HTR-8/SVneo (cell line): ENCODE data around the gene CPLANE1.

ENCODE experiments used
- DNase-seq: peaks from one replicate; pipeline ENCODE4 v3.0.0; 2011; ENCODE audit warnings: low spot score, mixed read lengths; ENCODE audit not compliant: insufficient read length
- FAIRE-seq: peaks from 2 replicates; lab custom pipeline; 2011; peaks lifted over from hg19 to GRCh38; lab: Jason Lieb, UNC

CPLANE1 gene

GRCh38 chr5:37211661-37212060 lies 37.5 kb downstream of the CPLANE1 start:
- no peak for DNase-seq
- FAIRE-seq = peak; percentile 85

- FAIRE-seq = peak; percentile 38
- DNase-seq = no peak
Observed at GRCh38 chr5:37208883-37209797, 40.0 kb downstream of the CPLANE1 start.

GRCh38 chr5:37207802-37208201 lies 41.4 kb downstream of the CPLANE1 start:
- no peak for FAIRE-seq
- DNase-seq = no peak

GRCh38 chr5:37206736-37207135 lies 42.4 kb downstream of the CPLANE1 start:
- DNase-seq (no peak), FAIRE-seq (no peak)

- DNase-seq (no peak), FAIRE-seq (no peak)
Observed at GRCh38 chr5:37198842-37199241, 50.3 kb downstream of the CPLANE1 start.

- FAIRE-seq (no peak), DNase-seq (no peak)
Observed at GRCh38 chr5:37198061-37198460, 51.1 kb downstream of the CPLANE1 start.

GRCh38 chr5:37197340-37198050 lies 51.7 kb downstream of the CPLANE1 start:
- peak; percentile 42 for FAIRE-seq
- no peak for DNase-seq

GRCh38 chr5:37190592-37190991 lies 58.6 kb downstream of the CPLANE1 start:
- peak; percentile 9 for FAIRE-seq
- DNase-seq = no peak

GRCh38 chr5:37189355-37189754 lies 59.8 kb downstream of the CPLANE1 start:
- FAIRE-seq (no peak), DNase-seq (no peak)

GRCh38 chr5:37187465-37187977 lies 61.7 kb downstream of the CPLANE1 start:
- no peak for DNase-seq
- no peak for FAIRE-seq

GRCh38 chr5:37184748-37185364 lies 64.3 kb downstream of the CPLANE1 start:
- FAIRE-seq (no peak), DNase-seq (no peak)

GRCh38 chr5:37182667-37183066 lies 66.5 kb downstream of the CPLANE1 start:
- DNase-seq = no peak
- no peak for FAIRE-seq

- DNase-seq (no peak), FAIRE-seq (no peak)
Observed at GRCh38 chr5:37174928-37175327, 74.2 kb downstream of the CPLANE1 start.

- DNase-seq (no peak), FAIRE-seq (no peak)
Observed at GRCh38 chr5:37172957-37173356, 76.2 kb downstream of the CPLANE1 start.

- FAIRE-seq (no peak), DNase-seq (no peak)
Observed at GRCh38 chr5:37170856-37171255, 78.3 kb downstream of the CPLANE1 start.

GRCh38 chr5:37166197-37166596 lies 83.0 kb downstream of the CPLANE1 start:
- no peak for FAIRE-seq

GRCh38 chr5:37165761-37166160 lies 83.4 kb downstream of the CPLANE1 start:
- no peak for DNase-seq

More at GRCh38 chr5:37166197-37166596, 83.0 kb downstream of the CPLANE1 start:
- DNase-seq = no peak

GRCh38 chr5:37153661-37154060 lies 95.5 kb downstream of the CPLANE1 start:
- DNase-seq (no peak), FAIRE-seq (no peak)

More at GRCh38 chr5:37165761-37166160, 83.4 kb downstream of the CPLANE1 start:
- FAIRE-seq = no peak

- FAIRE-seq = no peak
- DNase-seq = no peak
Observed at GRCh38 chr5:37146896-37147295, 102.3 kb downstream of the CPLANE1 start.

- FAIRE-seq (no peak), DNase-seq (no peak)
Observed at GRCh38 chr5:37136694-37137093, 112.5 kb downstream of the CPLANE1 start.
